AML-193 (cell line): ENCODE results near the gene BICD1.
A peak's percentile ranks its signal among the peaks of the same experiment; 100 is the strongest.

Experiments used
- DNase-seq, 2 experiments: peaks; one replicate each; lab custom pipeline; 2025; lab: John Stamatoyannopoulos, UW

Gene BICD1

GRCh38 chr12:32402946-32403345 is 296.3 kb downstream of the BICD1 start:
- peak; percentile 14 to 33 for DNase-seq

- no peak for DNase-seq
These were observed 301.1 kb downstream of the BICD1 start for GRCh38 chr12:32407795-32408194.

- no peak for DNase-seq
These were observed 306.8 kb downstream of the BICD1 start for GRCh38 chr12:32413412-32413811.

- no peak for DNase-seq
These were observed 311.6 kb downstream of the BICD1 start for GRCh38 chr12:32418221-32418620.

- no peak for DNase-seq
These were observed 312.4 kb downstream of the BICD1 start for GRCh38 chr12:32418903-32419519.

GRCh38 chr12:32419520-32419960 is 312.9 kb downstream of the BICD1 start:
- no peak for DNase-seq

GRCh38 chr12:32420356-32420755 is 313.7 kb downstream of the BICD1 start:
- DNase-seq = no peak

- no peak for DNase-seq
These were observed 316.9 kb downstream of the BICD1 start for GRCh38 chr12:32423559-32423958.

- no peak for DNase-seq
These were observed 324.4 kb downstream of the BICD1 start for GRCh38 chr12:32431025-32431424.
